Endodermal cell (in vitro differentiated cells): Measurements from ENCODE around the gene GAPDH. TPM values are rescaled to one million over a fixed set of nuclear protein-coding genes. Genes with fewer than 3 reads are reported as not detected.

ENCODE experiments used
- DNase-seq: peaks from one replicate; pipeline ENCODE4 v3.0.0-alpha.2; 2017
- H3K27ac ChIP-seq: 2 replicates; pipeline ENCODE4 v1.5.1; 2013; ENCODE audit warnings: mild to moderate bottlenecking, low read depth, low read length, moderate library complexity
- H3K27me3 ChIP-seq: 2 replicates; pipeline ENCODE4 v1.6.1; 2013; ENCODE audit warnings: mild to moderate bottlenecking, low read length, moderate library complexity; ENCODE audit not compliant: insufficient read depth, control insufficient read depth, poor library complexity, severe bottlenecking
- H3K36me3 ChIP-seq: 2 replicates; pipeline ENCODE4 v1.7.0; 2013; ENCODE audit warnings: mild to moderate bottlenecking, low read length, moderate library complexity; ENCODE audit not compliant: control insufficient read depth, insufficient read depth
- H3K4me1 ChIP-seq: one replicate; pipeline ENCODE4 v1.7.0; 2013; ENCODE audit warnings: low read length; ENCODE audit not compliant: control insufficient read depth, insufficient read depth
- H3K4me3 ChIP-seq: 2 replicates; pipeline ENCODE4 v1.5.1; 2013; ENCODE audit warnings: mild to moderate bottlenecking, low read length, moderate library complexity
- H3K9ac ChIP-seq: 2 replicates; pipeline ENCODE4 v1.6.1; 2013; ENCODE audit warnings: mild to moderate bottlenecking, low read length, moderate library complexity; ENCODE audit not compliant: poor library complexity, severe bottlenecking; ENCODE audit errors: extremely low read depth
- H3K9me3 ChIP-seq: 2 replicates; pipeline ENCODE4 v1.6.1; 2013; ENCODE audit warnings: mild to moderate bottlenecking, low read length, moderate library complexity; ENCODE audit not compliant: control insufficient read depth
- H3K27ac Mint-ChIP-seq: 2 replicates; pipeline ENCODE4 v1.8.0; 2020; ENCODE audit warnings: mixed read lengths
- H3K27me3 Mint-ChIP-seq: 2 replicates; pipeline ENCODE4 v1.8.0; 2021; ENCODE audit warnings: mild to moderate bottlenecking, mixed read lengths; ENCODE audit not compliant: insufficient read depth
- H3K36me3 Mint-ChIP-seq: 2 replicates; pipeline ENCODE4 v1.8.0; 2020; ENCODE audit warnings: low read depth, mixed read lengths
- H3K4me1 Mint-ChIP-seq: 2 replicates; pipeline ENCODE4 v1.8.0; 2020; ENCODE audit warnings: mixed read lengths
- H3K4me3 Mint-ChIP-seq: 2 replicates; pipeline ENCODE4 v1.8.0; 2020; ENCODE audit warnings: mild to moderate bottlenecking, moderate library complexity, mixed read lengths
- H3K9me3 Mint-ChIP-seq: 2 replicates; pipeline ENCODE4 v1.8.0; 2020; ENCODE audit warnings: mild to moderate bottlenecking, mixed read lengths
- CTCF ChIP-seq: fragments of 200-600 bp; sonication (generic); conservative IDR thresholded peaks from 2 replicates; pipeline ENCODE4 v1.5.0; 2021; ENCODE audit warnings: antibody characterized with exemption, mild to moderate bottlenecking
- WGBS, 2 experiments: methylation state at CpG; one replicate each; pipeline versions ENCODE4 v1.1.5 to v1.1.7; 2013; ENCODE audit warnings: missing lambda C conversion rate in 2 of 2, mixed read lengths in 1 of 2; ENCODE audit not compliant: insufficient coverage in 1 of 2, insufficient read length in 1 of 2; 5-methylcytosine and 5-hydroxymethylcytosine counted together
- total RNA-seq, 2 donors: library from RNA; stranded (reverse); fragmentation: NEBNext Ultra II Directional in 1 of 2; extraction: Animal tissue kit (Norgen Biotek cat#: 25700) in 1 of 2; gene quantifications; 2 replicates in 1 of 2; 3 replicates in 1 of 2; pipeline ENCODE4 v1.2.1, GENCODE V29; 2021

The GAPDH gene
- total RNA-seq, 2 donors from 2014 or later: 2,848 to 5,273 TPM

GRCh38 chr12:6549684-6550151 lies 15.4 kb downstream of the GAPDH start:
- Mint-ChIP-seq H3K27ac (no peak overlapping the region), H3K4me1 (peaks cover 27% of the 10 kb centered on the region), H3K27me3 (no peaks in the 10 kb centered on the region), H3K4me3 (no peak overlapping the region), H3K9me3 (no peaks in the 10 kb centered on the region), H3K36me3 (peaks cover 53% of the 10 kb centered on the region)
- 94 to 99% methylated on average over 9 to 18 of the region's 18 CpGs for WGBS, 2 experiments
- Histone ChIP-seq H3K4me3 (no peak overlapping the region), H3K9me3 (no peaks in the 10 kb centered on the region), H3K36me3 (peaks cover 58% of the 10 kb centered on the region), H3K4me1 (peaks cover 4% of the 10 kb centered on the region), H3K27me3 (no peaks in the 10 kb centered on the region), H3K9ac (no peak overlapping the region), H3K27ac (no peak overlapping the region)
- DNase-seq: no peak
- TF ChIP-seq CTCF: no peak

- Mint-ChIP-seq H3K27me3 (no peaks in the 10 kb centered on the region), H3K36me3 (peaks cover 49% of the 10 kb centered on the region), H3K9me3 (no peaks in the 10 kb centered on the region), H3K4me1 (peaks cover 32% of the 10 kb centered on the region), H3K27ac (no peak overlapping the region), H3K4me3 (no peak overlapping the region)
- Histone ChIP-seq H3K27ac (no peak overlapping the region), H3K9me3 (no peaks in the 10 kb centered on the region), H3K4me1 (peaks cover 4% of the 10 kb centered on the region), H3K27me3 (no peaks in the 10 kb centered on the region), H3K36me3 (peaks cover 58% of the 10 kb centered on the region), H3K9ac (no peak overlapping the region), H3K4me3 (no peak overlapping the region)
- 95 to 97% methylated on average over 14 to 24 of the region's 24 CpGs for WGBS, 2 experiments
- TF ChIP-seq CTCF: no peak
- DNase-seq: no peak
Observed at GRCh38 chr12:6550294-6551062, 16.2 kb downstream of the GAPDH start.

- Histone ChIP-seq H3K9me3 (no peaks in the 10 kb centered on the region), H3K27me3 (no peaks in the 10 kb centered on the region), H3K4me1 (peaks cover 4% of the 10 kb centered on the region), H3K27ac (no peak overlapping the region), H3K4me3 (no peak overlapping the region), H3K9ac (no peak overlapping the region), H3K36me3 (peaks cover 53% of the 10 kb centered on the region)
- Mint-ChIP-seq H3K4me3 (no peak overlapping the region), H3K9me3 (no peaks in the 10 kb centered on the region), H3K27ac (peak overlapping the region; percentile 65), H3K27me3 (no peaks in the 10 kb centered on the region), H3K4me1 (peaks cover 32% of the 10 kb centered on the region), H3K36me3 (peaks cover 43% of the 10 kb centered on the region)
- no peak for DNase-seq
- WGBS, 2 experiments: 94 to 95% methylated on average over 15 to 18 of the region's 18 CpGs
- no peak for TF ChIP-seq CTCF
Observed at GRCh38 chr12:6551063-6551461, 16.7 kb downstream of the GAPDH start.
